IMR-90 (cell line): ENCODE results near the gene CYP8B1. TPM values are rescaled to one million over a fixed set of nuclear protein-coding genes. Genes with fewer than 3 reads are reported as not detected.

Source experiments
- ATAC-seq: fragments of 200-7000 bp; cut with Tn5 transposase; 2 replicates; pipeline ENCODE4 v1.9.1; 2020; ENCODE audit warnings: low read depth, mild to moderate bottlenecking, moderate library complexity
- BruUV-seq: library from RNA; stranded (reverse); fragments of 400-500 nt; replicated peaks from 2 replicates; lab custom pipeline; 2021; lab: Mats Ljungman, UMichigan
- CTCF ChIA-PET: fragments of 300-600 bp; formaldehyde crosslinking; extraction: SDS; loops from one replicate; lab custom pipeline; 2021; ENCODE audit warnings: antibody characterized with exemption; lab: Yijun Ruan, JAX
- POLR2A ChIA-PET: fragments of 300-600 bp; sonication (Branson Sonifier 250); formaldehyde crosslinking; loops from one replicate; lab custom pipeline; 2022; ENCODE audit warnings: antibody characterized with exemption; ENCODE audit not compliant: unreplicated experiment; lab: Charles Lee
- DNase-seq: peaks from one replicate; pipeline ENCODE4 v3.0.0; 2013
- H2AFZ ChIP-seq: replicated peaks from 2 replicates; pipeline ENCODE3; 2013; ENCODE audit warnings: low read length, mild to moderate bottlenecking; ENCODE audit not compliant: poor library complexity
- H2AK5ac ChIP-seq: 2 replicates; pipeline ENCODE4 v1.6.1; 2013; ENCODE audit warnings: low read depth, low read length, inconsistent platforms
- H2AK9ac ChIP-seq: replicated peaks from 2 replicates; pipeline ENCODE3; 2013; ENCODE audit warnings: mild to moderate bottlenecking, low read depth, low read length, moderate library complexity; ENCODE audit not compliant: poor library complexity
- H2BK120ac ChIP-seq: 2 replicates; pipeline ENCODE4 v1.6.1; 2013; ENCODE audit warnings: low read depth, low read length, inconsistent platforms
- H2BK15ac ChIP-seq: 3 replicates; pipeline ENCODE4 v1.6.1; 2013; ENCODE audit warnings: low read depth, low read length, inconsistent platforms
- H2BK20ac ChIP-seq: 2 replicates; pipeline ENCODE4 v1.6.1; 2013; ENCODE audit warnings: low read depth, mild to moderate bottlenecking, inconsistent platforms, low read length, moderate library complexity
- H2BK5ac ChIP-seq: 2 replicates; pipeline ENCODE4 v1.6.1; 2013; ENCODE audit warnings: mild to moderate bottlenecking, low read depth, low read length, inconsistent platforms; ENCODE audit not compliant: poor library complexity, severe bottlenecking
- H3K14ac ChIP-seq: replicated peaks from 2 replicates; pipeline ENCODE4 v1.6.1; 2013; ENCODE audit warnings: low read depth, low read length, inconsistent platforms
- H3K18ac ChIP-seq: 2 replicates; pipeline ENCODE4 v1.6.1; 2013; ENCODE audit warnings: low read depth, low read length, control low read depth
- H3K23ac ChIP-seq: 2 replicates; pipeline ENCODE4 v1.6.1; 2013; ENCODE audit warnings: low read depth, low read length, inconsistent platforms
- H3K27ac ChIP-seq: 2 replicates; pipeline ENCODE4 v1.5.1; 2013; ENCODE audit warnings: mild to moderate bottlenecking, control low read depth, low read length; ENCODE audit not compliant: insufficient read depth
- H3K27me3 ChIP-seq: 2 replicates; pipeline ENCODE4 v1.6.1; 2013; ENCODE audit warnings: low read length; ENCODE audit not compliant: control insufficient read depth, insufficient read depth
- H3K36me3 ChIP-seq: 2 replicates; pipeline ENCODE4 v1.6.1; 2013; ENCODE audit warnings: low read length, mixed read lengths; ENCODE audit not compliant: control insufficient read depth, insufficient read depth
- H3K4ac ChIP-seq: 2 replicates; pipeline ENCODE4 v1.6.1; 2013; ENCODE audit warnings: low read depth, low read length, inconsistent platforms
- H3K4me1 ChIP-seq: 2 replicates; pipeline ENCODE4 v1.6.1; 2013; ENCODE audit warnings: low read length, mixed read lengths; ENCODE audit not compliant: control insufficient read depth, insufficient read depth
- H3K4me2 ChIP-seq: 2 replicates; pipeline ENCODE4 v1.6.1; 2013; ENCODE audit warnings: low read depth, mild to moderate bottlenecking, control low read depth, low read length, moderate library complexity
- H3K4me3 ChIP-seq: 2 replicates; pipeline ENCODE4 v1.5.1; 2013; ENCODE audit warnings: low read depth, mild to moderate bottlenecking, control low read depth, low read length, moderate library complexity; ENCODE audit not compliant: insufficient read depth
- H3K56ac ChIP-seq: 2 replicates; pipeline ENCODE4 v1.6.1; 2013; ENCODE audit warnings: low read length, inconsistent platforms; ENCODE audit not compliant: insufficient read depth; ENCODE audit errors: extremely low read depth
- H3K79me1 ChIP-seq, 2 experiments: 2 replicates each; pipeline ENCODE4 v1.6.1; 2013; ENCODE audit warnings: low read length in 2 of 2, inconsistent platforms in 1 of 2, low read depth in 1 of 2
- H3K9ac ChIP-seq: 2 replicates; pipeline ENCODE4 v1.6.1; 2013; ENCODE audit warnings: low read depth, low read length, control low read depth
- H3K9me1 ChIP-seq: 2 replicates; pipeline ENCODE4 v1.6.1; 2013; ENCODE audit warnings: low read length, inconsistent platforms; ENCODE audit not compliant: insufficient read depth
- H3K9me3 ChIP-seq: 2 replicates; pipeline ENCODE4 v1.6.1; 2013; ENCODE audit warnings: low read length; ENCODE audit not compliant: control insufficient read depth, insufficient read depth
- H4K20me1 ChIP-seq: 2 replicates; pipeline ENCODE4 v1.6.1; 2013; ENCODE audit warnings: low read length, inconsistent platforms; ENCODE audit not compliant: insufficient read depth
- H4K5ac ChIP-seq: 2 replicates; pipeline ENCODE4 v1.6.1; 2013; ENCODE audit warnings: mild to moderate bottlenecking, low read depth, low read length, control low read depth
- H4K8ac ChIP-seq, 2 experiments: 2 replicates each; pipeline ENCODE4 v1.6.1; 2013; ENCODE audit warnings: low read depth in 2 of 2, low read length in 2 of 2, control low read depth in 1 of 2, inconsistent platforms in 1 of 2
- H4K91ac ChIP-seq: 2 replicates; pipeline ENCODE4 v1.6.1; 2013; ENCODE audit warnings: low read depth, low read length, inconsistent platforms; ENCODE audit not compliant: insufficient read depth
- CHD1 ChIP-seq: IDR thresholded peaks from 2 replicates; pipeline ENCODE4 v1.6.1; 2012; ENCODE audit warnings: low read depth, low read length, improper control_type of control experiment
- MAFK ChIP-seq: IDR thresholded peaks from 2 replicates; pipeline ENCODE4 v1.6.1; 2012; ENCODE audit warnings: low read depth, low read length, improper control_type of control experiment
- dilution Hi-C: fragments of 300-500 bp; cut with HindIII; formaldehyde crosslinking; loops from one replicate; pipeline ENCODE4 v1.14.3; 2018; ENCODE audit warnings: low sequenced_read_pairs; ENCODE audit not compliant: unreplicated experiment
- in situ Hi-C: fragments of 300-500 bp; cut with MboI; formaldehyde crosslinking; loops from 3 replicates; pipeline ENCODE4 v1.14.3; 2019; ENCODE audit warnings: low sequenced_read_pairs, inconsistent platforms, mixed read lengths
- intact Hi-C: fragments of 100-400 bp; cut with micrococcal nuclease; formaldehyde crosslinking; loops from 2 replicates; pipeline ENCODE4 v1.10.0; 2022
- polyA plus RNA-seq, 3 experiments: library from polyadenylated mRNA; depleted of rRNA; stranded (reverse); fragments of >200 nt; gene quantifications; 2 replicates each; pipeline ENCODE4 v1.2.3, GENCODE V29; 2012; ENCODE audit warnings: low replicate concordance in 1 of 3
- total RNA-seq: library from RNA; depleted of rRNA; stranded (reverse); fragments of >200 nt; gene quantifications from 2 replicates; pipeline ENCODE4 v1.2.3, GENCODE V29; 2012

The CYP8B1 gene
- total and polyA plus RNA-seq, 2 of the 4 experiments (the other 2 are of a cell fraction) = not detected

GRCh38 chr3:42826141-42826540 lies 49.5 kb downstream of the CYP8B1 start:
- Histone ChIP-seq H4K5ac (no peak overlapping the region), H3K14ac (no peak overlapping the region), H2BK20ac (no peak overlapping the region), H3K9ac (no peak overlapping the region), H3K4ac (no peak overlapping the region), H3K4me3 (no peak overlapping the region), H2BK120ac (no peak overlapping the region), H3K27me3 (peaks cover 12% of the 10 kb centered on the region), H3K18ac (no peak overlapping the region; the same call in 1 of the 2 replicates), H3K9me1 (peaks cover 4% of the 10 kb centered on the region; the same call in 1 of the 2 replicates), H2AK9ac (no peak overlapping the region), H4K8ac (no peak overlapping the region), H3K4me2 (no peak overlapping the region), H3K56ac (no peak overlapping the region), H2AFZ (no peak overlapping the region), H2AK5ac (no peak overlapping the region), H4K91ac (no peak overlapping the region), H3K23ac (no peak overlapping the region), H2BK15ac (no peak overlapping the region), H3K36me3 (no peaks in the 10 kb centered on the region), H3K27ac (no peak overlapping the region), H2BK5ac (no peak overlapping the region), H3K9me3 (no peaks in the 10 kb centered on the region), H3K79me1 (no peaks in the 10 kb centered on the region), H3K4me1 (peaks cover 5% of the 10 kb centered on the region), H4K20me1 (no peaks in the 10 kb centered on the region)
- CTCF ChIA-PET = no interaction called here
- intact Hi-C loops = no loop called here
- dilution Hi-C loops = no loop called here
- in situ Hi-C loops = no loop called here
- no peak for TF ChIP-seq MAFK
- no peak for TF ChIP-seq CHD1
- POLR2A ChIA-PET = no interaction called here
- DNase-seq = no peak
- no peak for ATAC-seq
- BruUV-seq = no TSS peak
